Measurements from ENCODE around the gene GALNT2.

Gene GALNT2

GRCh38 chr1:230237805-230238204 is 170.8 kb downstream of the GALNT2 start:
- Histone ChIP-seq H3K9ac (ENCODE audit: low read length in 2 of 2) (no peak overlapping the region), H3K9me3 (ENCODE audit: control insufficient read depth in 2 of 2, low read length in 2 of 2) (no peaks in the 10 kb centered on the region), H3K27me3 (ENCODE audit: control insufficient read depth in 1 of 2, insufficient read depth in 2 of 2, low read length in 2 of 2) (no peaks in the 10 kb centered on the region), H3K27ac (ENCODE audit: low read length) (no peak overlapping the region), H3K36me3 (ENCODE audit: control insufficient read depth in 2 of 2, insufficient read depth in 2 of 2, low read length in 2 of 2) (peaks cover 14 to 22% of the 10 kb centered on the region in 2 donors), H3K4me1 (ENCODE audit: control insufficient read depth, insufficient read depth, low read length) (no peaks in the 10 kb centered on the region), H3K4me3 (ENCODE audit: low read length in 2 of 2) (no peak overlapping the region)

DNA sequence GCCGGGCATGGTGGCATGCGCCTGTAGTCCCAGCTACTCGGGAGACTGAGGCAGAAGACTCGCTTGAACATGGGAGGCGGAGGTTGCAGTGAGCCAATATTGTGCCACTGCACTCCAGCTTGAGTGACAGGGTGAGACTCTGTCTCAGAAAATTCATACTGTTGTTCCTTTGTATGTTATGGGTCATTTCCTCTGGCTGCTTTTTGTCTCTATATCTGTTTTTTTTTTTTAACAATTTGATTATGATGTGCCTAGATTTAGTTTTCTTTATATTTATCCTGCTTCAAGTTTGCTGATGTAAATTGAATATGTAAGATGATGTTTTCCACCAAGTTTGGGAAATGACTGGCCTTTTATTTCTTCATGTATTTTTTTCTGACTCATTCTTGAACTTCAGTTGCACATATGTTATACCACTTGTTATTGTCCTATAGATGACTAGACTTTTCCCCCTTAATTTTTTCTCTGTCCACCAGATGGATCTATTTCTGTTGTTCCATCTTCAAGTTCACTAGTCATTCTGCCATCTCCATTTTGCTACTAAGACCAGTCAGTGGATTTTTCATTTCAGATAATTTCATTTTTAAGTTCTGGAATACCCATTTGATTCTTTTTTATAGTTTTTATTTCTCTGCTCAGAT is 173.5 kb downstream of the GALNT2 start:
- Histone ChIP-seq H3K27me3 (ENCODE audit: control insufficient read depth in 1 of 2, insufficient read depth in 2 of 2, low read length in 2 of 2) (no peaks in the 10 kb centered on the region), H3K4me3 (ENCODE audit: low read length in 2 of 2) (no peak overlapping the region), H3K9me3 (ENCODE audit: control insufficient read depth in 2 of 2, low read length in 2 of 2) (no peaks in the 10 kb centered on the region), H3K36me3 (ENCODE audit: control insufficient read depth in 2 of 2, insufficient read depth in 2 of 2, low read length in 2 of 2) (peaks cover 24 to 29% of the 10 kb centered on the region in 2 donors), H3K27ac (ENCODE audit: low read length) (no peak overlapping the region), H3K4me1 (ENCODE audit: control insufficient read depth, insufficient read depth, low read length) (no peaks in the 10 kb centered on the region), H3K9ac (ENCODE audit: low read length in 2 of 2) (no peak overlapping the region)

GRCh38 chr1:230242326-230242725 is 175.3 kb downstream of the GALNT2 start:
- Histone ChIP-seq H3K4me1 (ENCODE audit: control insufficient read depth, insufficient read depth, low read length) (no peaks in the 10 kb centered on the region), H3K9ac (ENCODE audit: low read length in 2 of 2) (no peak overlapping the region), H3K36me3 (ENCODE audit: control insufficient read depth in 2 of 2, insufficient read depth in 2 of 2, low read length in 2 of 2) (peaks cover 31 to 34% of the 10 kb centered on the region in 2 donors), H3K9me3 (ENCODE audit: control insufficient read depth in 2 of 2, low read length in 2 of 2) (no peaks in the 10 kb centered on the region), H3K4me3 (ENCODE audit: low read length in 2 of 2) (no peak overlapping the region), H3K27me3 (ENCODE audit: control insufficient read depth in 1 of 2, insufficient read depth in 2 of 2, low read length in 2 of 2) (no peaks in the 10 kb centered on the region), H3K27ac (ENCODE audit: low read length) (no peak overlapping the region)

DNA sequence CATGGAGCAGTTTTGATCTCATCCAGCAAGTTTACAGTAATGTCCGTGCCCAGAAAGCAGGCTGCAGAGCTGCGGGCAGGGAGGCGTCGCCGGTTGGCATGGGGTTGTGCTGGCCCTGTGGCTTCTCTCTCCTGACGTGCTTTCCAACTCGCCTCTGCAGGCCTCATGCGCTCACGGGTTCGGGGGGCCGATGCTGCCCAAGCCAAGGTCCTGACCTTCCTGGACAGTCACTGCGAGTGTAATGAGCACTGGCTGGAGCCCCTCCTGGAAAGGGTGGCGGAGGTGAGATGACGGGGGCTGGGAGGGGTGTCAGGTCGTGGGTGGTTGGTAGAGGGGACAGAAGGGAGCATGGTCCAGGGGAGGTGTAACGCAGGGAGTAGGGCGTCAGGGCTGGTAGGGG is 176.1 kb downstream of the GALNT2 start:
- peaks cover 27 to 33% of the 10 kb centered on the region in 2 donors for H3K36me3 ChIP-seq (ENCODE audit: control insufficient read depth in 2 of 2, insufficient read depth in 2 of 2, low read length in 2 of 2)
- H3K27me3 ChIP-seq (ENCODE audit: control insufficient read depth in 1 of 2, insufficient read depth in 2 of 2, low read length in 2 of 2): no peaks in the 10 kb centered on the region
- no peak overlapping the region for H3K9ac ChIP-seq (ENCODE audit: low read length in 2 of 2)
- no peaks in the 10 kb centered on the region for H3K9me3 ChIP-seq (ENCODE audit: control insufficient read depth in 2 of 2, low read length in 2 of 2)
- no peaks in the 10 kb centered on the region for H3K4me1 ChIP-seq (ENCODE audit: control insufficient read depth, insufficient read depth, low read length)
- no peak overlapping the region for H3K27ac ChIP-seq (ENCODE audit: low read length)
- no peak overlapping the region for H3K4me3 ChIP-seq (ENCODE audit: low read length in 2 of 2)

- peaks cover 30 to 36% of the 10 kb centered on the region in 2 donors for H3K36me3 ChIP-seq (ENCODE audit: control insufficient read depth in 2 of 2, insufficient read depth in 2 of 2, low read length in 2 of 2)
- no peaks in the 10 kb centered on the region for H3K9me3 ChIP-seq (ENCODE audit: control insufficient read depth in 2 of 2, low read length in 2 of 2)
- no peaks in the 10 kb centered on the region for H3K27me3 ChIP-seq (ENCODE audit: control insufficient read depth in 1 of 2, insufficient read depth in 2 of 2, low read length in 2 of 2)
- no peak overlapping the region for H3K4me3 ChIP-seq (ENCODE audit: low read length in 2 of 2)
- no peaks in the 10 kb centered on the region for H3K4me1 ChIP-seq (ENCODE audit: control insufficient read depth, insufficient read depth, low read length)
- no peak overlapping the region for H3K9ac ChIP-seq (ENCODE audit: low read length in 2 of 2)
- H3K27ac ChIP-seq (ENCODE audit: low read length): no peak overlapping the region
Measured at GRCh38 chr1:230243583-230244353, 176.7 kb downstream of the GALNT2 start.

DNA sequence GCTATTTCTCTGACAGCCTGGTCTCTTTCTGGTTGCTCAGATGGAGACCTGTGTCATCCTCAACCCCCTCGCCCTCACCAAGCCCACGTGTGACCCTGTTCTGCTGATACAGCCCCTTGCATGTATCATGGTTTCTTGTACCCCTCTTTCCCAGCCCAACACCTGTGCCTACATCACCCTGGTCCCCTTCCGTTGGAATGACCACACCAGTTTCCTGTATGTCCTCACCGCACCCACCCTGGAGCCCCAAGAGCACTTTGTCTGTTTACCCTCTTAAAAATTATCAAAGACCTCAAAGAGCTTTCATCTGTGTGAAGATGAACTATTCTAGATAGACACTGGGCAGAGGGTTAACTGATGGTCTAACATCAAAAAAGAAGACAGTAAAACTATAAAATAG is 179.5 kb downstream of the GALNT2 start:
- peaks cover 42 to 53% of the 10 kb centered on the region in 2 donors for H3K36me3 ChIP-seq (ENCODE audit: control insufficient read depth in 2 of 2, insufficient read depth in 2 of 2, low read length in 2 of 2)

GRCh38 chr1:230248016-230248888 is 181.2 kb downstream of the GALNT2 start:
- H3K4me1 ChIP-seq (ENCODE audit: control insufficient read depth, insufficient read depth, low read length): peaks cover 3% of the 10 kb centered on the region
- H3K4me3 ChIP-seq (ENCODE audit: low read length in 2 of 2): no peak overlapping the region
- H3K36me3 ChIP-seq (ENCODE audit: control insufficient read depth in 2 of 2, insufficient read depth in 2 of 2, low read length in 2 of 2): peaks cover 41 to 55% of the 10 kb centered on the region in 2 donors
- no peak overlapping the region for H3K9ac ChIP-seq (ENCODE audit: low read length in 2 of 2)
- H3K27ac ChIP-seq (ENCODE audit: low read length): no peak overlapping the region
- no peaks in the 10 kb centered on the region for H3K9me3 ChIP-seq (ENCODE audit: control insufficient read depth in 2 of 2, low read length in 2 of 2)
- no peaks in the 10 kb centered on the region for H3K27me3 ChIP-seq (ENCODE audit: control insufficient read depth in 1 of 2, insufficient read depth in 2 of 2, low read length in 2 of 2)

More for the DNA sequence above, 179.5 kb downstream of the GALNT2 start:
- H3K27ac ChIP-seq (ENCODE audit: low read length): no peak overlapping the region
- no peaks in the 10 kb centered on the region for H3K27me3 ChIP-seq (ENCODE audit: control insufficient read depth in 1 of 2, insufficient read depth in 2 of 2, low read length in 2 of 2)
- no peak overlapping the region for H3K9ac ChIP-seq (ENCODE audit: low read length in 2 of 2)
- peaks cover 3% of the 10 kb centered on the region for H3K4me1 ChIP-seq (ENCODE audit: control insufficient read depth, insufficient read depth, low read length)
- no peaks in the 10 kb centered on the region for H3K9me3 ChIP-seq (ENCODE audit: control insufficient read depth in 2 of 2, low read length in 2 of 2)
- no peak overlapping the region for H3K4me3 ChIP-seq (ENCODE audit: low read length in 2 of 2)

DNA sequence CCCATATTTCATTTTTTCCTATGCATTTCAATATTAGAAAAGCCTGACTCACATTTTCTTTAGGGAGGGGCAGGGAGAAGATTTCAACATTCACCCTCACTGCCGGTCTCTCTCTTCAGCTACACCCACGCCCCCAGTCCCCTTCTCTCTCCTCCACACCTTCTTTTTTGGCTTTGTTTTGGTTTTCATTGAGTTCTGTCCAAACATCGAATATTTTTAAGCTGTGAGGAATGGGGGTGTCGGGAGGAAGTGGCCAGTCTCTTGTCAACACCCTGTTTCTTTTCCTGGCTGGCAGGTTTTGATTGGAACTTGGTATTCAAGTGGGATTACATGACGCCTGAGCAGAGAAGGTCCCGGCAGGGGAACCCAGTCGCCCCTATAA is 181.8 kb downstream of the GALNT2 start:
- H3K4me3 ChIP-seq (ENCODE audit: low read length in 2 of 2): no peak overlapping the region
- no peak overlapping the region for H3K9ac ChIP-seq (ENCODE audit: low read length in 2 of 2)
- H3K27me3 ChIP-seq (ENCODE audit: control insufficient read depth in 1 of 2, insufficient read depth in 2 of 2, low read length in 2 of 2): no peaks in the 10 kb centered on the region
- H3K36me3 ChIP-seq (ENCODE audit: control insufficient read depth in 2 of 2, insufficient read depth in 2 of 2, low read length in 2 of 2): peaks cover 39 to 52% of the 10 kb centered on the region in 2 donors
- H3K4me1 ChIP-seq (ENCODE audit: control insufficient read depth, insufficient read depth, low read length): peaks cover 3% of the 10 kb centered on the region
- no peak overlapping the region for H3K27ac ChIP-seq (ENCODE audit: low read length)
- H3K9me3 ChIP-seq (ENCODE audit: control insufficient read depth in 2 of 2, low read length in 2 of 2): no peaks in the 10 kb centered on the region

GRCh38 chr1:230249695-230250480 is 182.8 kb downstream of the GALNT2 start:
- H3K4me3 ChIP-seq (ENCODE audit: low read length in 2 of 2): no peak overlapping the region
- H3K27ac ChIP-seq (ENCODE audit: low read length): no peak overlapping the region
- peak overlapping the region in 1 of 2 donors; percentile 13 for H3K9ac ChIP-seq (ENCODE audit: low read length in 2 of 2)
- peaks cover 3% of the 10 kb centered on the region for H3K4me1 ChIP-seq (ENCODE audit: control insufficient read depth, insufficient read depth, low read length)
- H3K9me3 ChIP-seq (ENCODE audit: control insufficient read depth in 2 of 2, low read length in 2 of 2): no peaks in the 10 kb centered on the region
- no peaks in the 10 kb centered on the region for H3K27me3 ChIP-seq (ENCODE audit: control insufficient read depth in 1 of 2, insufficient read depth in 2 of 2, low read length in 2 of 2)
- H3K36me3 ChIP-seq (ENCODE audit: control insufficient read depth in 2 of 2, insufficient read depth in 2 of 2, low read length in 2 of 2): peaks cover 41 to 55% of the 10 kb centered on the region in 2 donors

GRCh38 chr1:230250666-230251065 is 183.6 kb downstream of the GALNT2 start:
- no peaks in the 10 kb centered on the region for H3K27me3 ChIP-seq (ENCODE audit: control insufficient read depth in 1 of 2, insufficient read depth in 2 of 2, low read length in 2 of 2)
- H3K4me1 ChIP-seq (ENCODE audit: control insufficient read depth, insufficient read depth, low read length): peaks cover 3% of the 10 kb centered on the region
- H3K9ac ChIP-seq (ENCODE audit: low read length in 2 of 2): no peak overlapping the region
- H3K36me3 ChIP-seq (ENCODE audit: control insufficient read depth in 2 of 2, insufficient read depth in 2 of 2, low read length in 2 of 2): peaks cover 44 to 61% of the 10 kb centered on the region in 2 donors
- H3K27ac ChIP-seq (ENCODE audit: low read length): no peak overlapping the region
- H3K4me3 ChIP-seq (ENCODE audit: low read length in 2 of 2): no peak overlapping the region
- no peaks in the 10 kb centered on the region for H3K9me3 ChIP-seq (ENCODE audit: control insufficient read depth in 2 of 2, low read length in 2 of 2)

Data from stomach smooth muscle (tissue), 2 donors.